NCI-H774 (cell line): Measurements from ENCODE around the gene SERPINA3.
"Not testable (repeated sequence)": the region's sequence is repeated elsewhere in the genome, so short reads cannot be mapped to it uniquely, and the experiment has no call there.

ENCODE experiments used
- DNase-seq: peaks from one replicate; lab custom pipeline; 2025; lab: John Stamatoyannopoulos, UW

SERPINA3 gene

GRCh38 chr14:94584591-94585280, 27.5 kb upstream of the SERPINA3 start:
- DNase-seq, result no peak

DNA sequence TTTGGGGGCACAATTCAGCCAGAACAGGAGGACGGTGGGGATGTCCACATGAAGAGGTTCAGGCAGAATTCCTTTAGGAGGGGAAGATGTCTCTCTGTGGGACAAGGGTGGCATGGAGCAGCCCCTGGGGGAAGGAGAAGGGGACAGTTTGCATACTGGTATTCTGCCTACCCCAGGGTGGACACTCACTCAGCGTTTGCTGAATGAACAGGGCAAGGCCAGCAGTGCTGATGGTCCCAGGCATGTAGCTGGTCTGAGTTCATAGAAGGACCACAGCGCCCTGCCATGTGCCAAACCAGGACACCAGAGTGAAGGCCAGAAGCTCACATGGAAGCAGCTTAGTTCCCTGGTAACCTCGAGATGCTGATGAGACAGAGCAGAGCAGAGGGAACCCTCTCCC, 25.6 kb upstream of the SERPINA3 start:
- DNase-seq, result no peak

DNA sequence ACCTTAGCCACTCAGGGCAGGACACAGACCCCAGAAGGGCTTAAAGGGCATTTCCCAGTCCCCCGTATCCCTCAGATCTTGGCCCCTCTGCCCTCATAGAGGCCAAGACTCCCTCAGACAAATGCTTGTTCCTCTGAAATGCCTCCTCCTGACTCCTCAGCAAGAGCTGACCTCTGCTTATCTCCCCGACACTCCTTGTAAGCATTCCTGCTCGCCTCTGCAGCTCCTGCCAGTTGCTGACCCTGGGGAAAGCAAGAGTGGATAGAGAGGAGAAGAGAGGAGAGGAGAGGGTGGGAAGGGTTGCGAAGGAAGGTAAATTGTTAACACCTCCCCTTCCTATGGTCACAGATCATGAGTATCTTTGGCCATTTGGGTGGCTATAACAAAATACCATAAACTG, 23.9 kb upstream of the SERPINA3 start:
- DNase-seq, result no peak

GRCh38 chr14:94591073-94591472, 21.1 kb upstream of the SERPINA3 start:
- DNase-seq, result no peak

DNA sequence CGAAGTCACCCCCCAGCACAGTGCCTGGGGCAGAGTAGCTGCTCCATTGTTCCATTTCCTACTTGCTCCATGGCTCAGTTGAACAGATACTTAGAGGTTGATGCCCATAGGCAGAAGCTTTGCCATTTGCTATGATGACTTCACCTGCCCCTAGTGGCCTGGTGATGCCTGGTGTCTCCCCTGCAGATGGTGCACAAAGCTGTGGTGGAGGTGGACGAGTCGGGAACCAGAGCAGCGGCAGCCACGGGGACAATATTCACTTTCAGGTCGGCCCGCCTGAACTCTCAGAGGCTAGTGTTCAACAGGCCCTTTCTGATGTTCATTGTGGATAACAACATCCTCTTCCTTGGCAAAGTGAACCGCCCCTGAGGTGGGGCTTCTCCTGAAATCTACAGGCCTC, 20.3 kb upstream of the SERPINA3 start:
- no peak for DNase-seq

DNA sequence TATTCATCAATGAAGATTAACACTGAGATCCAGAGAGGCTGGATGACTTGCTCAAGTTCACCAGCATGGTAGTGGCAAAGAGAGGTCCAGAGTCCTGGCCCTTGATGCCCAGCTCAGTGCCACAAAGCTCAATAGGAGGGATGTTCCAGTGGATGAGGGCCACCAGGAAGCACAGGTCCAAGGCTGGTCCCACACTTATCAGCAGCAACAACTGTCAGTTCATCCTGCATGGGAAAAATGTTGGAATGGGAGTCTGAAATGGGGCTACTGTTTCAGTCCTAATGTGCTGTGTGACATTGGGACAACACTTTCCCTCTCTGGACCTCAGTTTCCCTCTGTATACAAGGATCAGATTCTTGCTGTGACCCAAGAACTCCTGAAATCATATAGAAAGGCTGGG, 19.7 kb upstream of the SERPINA3 start:
- no peak for DNase-seq

GRCh38 chr14:94593376-94593748, 18.8 kb upstream of the SERPINA3 start:
- DNase-seq, result no peak

DNA sequence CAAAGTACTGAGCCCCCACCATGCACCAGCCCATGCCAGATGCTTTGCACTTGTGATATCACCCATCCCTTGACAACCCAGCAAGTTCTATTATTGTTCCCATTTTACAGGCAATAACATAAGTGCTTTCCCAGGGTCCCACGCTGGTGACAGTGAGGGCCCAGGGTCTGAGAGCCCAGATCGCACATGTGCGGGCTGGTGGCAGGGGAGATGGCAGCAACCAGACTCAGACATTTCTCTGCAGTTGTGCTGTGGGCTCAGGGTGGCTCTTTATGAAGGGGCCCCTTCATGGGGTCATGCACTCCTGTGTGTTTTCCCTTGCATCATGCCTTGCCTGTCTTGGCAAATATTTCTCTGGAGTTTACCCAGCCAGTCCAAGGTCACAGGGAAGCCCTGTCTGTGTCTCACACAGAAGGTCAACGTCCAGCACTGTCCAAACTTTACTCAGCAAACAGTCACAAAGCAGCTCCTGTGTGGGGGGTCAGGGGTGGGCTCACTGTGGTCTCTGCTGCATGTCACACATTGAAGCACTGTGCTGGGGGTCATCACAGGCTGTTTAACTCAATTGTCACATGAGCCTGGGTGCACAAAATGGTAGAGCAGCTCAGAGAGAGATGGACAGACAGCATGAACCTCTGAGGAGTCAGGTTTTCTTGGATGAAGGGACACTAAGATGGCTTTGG, 18.3 kb upstream of the SERPINA3 start:
- DNase-seq, result no peak

DNA sequence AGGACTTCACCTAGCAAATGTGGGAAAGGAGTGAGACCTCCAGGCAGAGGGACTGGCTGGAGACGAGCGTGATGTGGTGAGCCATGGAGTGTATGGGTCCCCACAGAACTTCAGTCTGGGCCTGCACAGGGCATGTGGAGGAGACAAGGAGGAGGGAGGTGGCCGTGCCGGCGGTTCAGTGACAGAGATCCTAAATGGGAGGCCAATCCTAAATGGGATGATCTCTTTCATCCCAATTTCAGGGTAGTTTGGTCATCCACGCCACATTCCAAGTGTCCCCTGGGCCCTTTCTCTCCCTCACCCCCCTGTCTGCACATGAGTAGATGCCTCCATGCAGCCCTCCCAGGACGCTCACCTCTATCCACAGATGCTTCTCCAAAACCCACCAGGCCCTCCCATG, 17.8 kb upstream of the SERPINA3 start:
- DNase-seq, result no peak

GRCh38 chr14:94595912-94596311, 16.3 kb upstream of the SERPINA3 start:
- no peak for DNase-seq

- no peak for DNase-seq
Measured at GRCh38 chr14:94596361-94596760, 15.8 kb upstream of the SERPINA3 start.

GRCh38 chr14:94597788-94598187, 14.4 kb upstream of the SERPINA3 start:
- no peak for DNase-seq

DNA sequence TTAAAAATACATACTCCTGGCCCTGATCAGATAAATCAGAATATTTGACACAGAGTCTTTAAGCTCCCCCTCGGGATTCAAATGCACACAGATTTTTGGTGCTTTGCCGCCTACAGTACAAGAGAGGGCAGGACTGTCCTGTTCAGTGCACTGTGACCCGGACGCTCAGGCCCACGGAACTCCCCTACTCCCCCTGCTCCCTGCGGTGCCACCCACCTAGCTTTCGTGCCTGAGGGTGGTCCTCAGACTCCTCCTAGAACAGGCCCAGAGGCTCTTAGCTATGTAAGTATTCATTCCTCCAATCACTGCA, 13.7 kb upstream of the SERPINA3 start:
- no peak for DNase-seq

GRCh38 chr14:94598816-94599655, 13.2 kb upstream of the SERPINA3 start:
- DNase-seq, result no peak

GRCh38 chr14:94599656-94600004, 12.6 kb upstream of the SERPINA3 start:
- DNase-seq, result no peak

- DNase-seq, result no peak
Measured at GRCh38 chr14:94600148-94600545, 12.0 kb upstream of the SERPINA3 start.

DNA sequence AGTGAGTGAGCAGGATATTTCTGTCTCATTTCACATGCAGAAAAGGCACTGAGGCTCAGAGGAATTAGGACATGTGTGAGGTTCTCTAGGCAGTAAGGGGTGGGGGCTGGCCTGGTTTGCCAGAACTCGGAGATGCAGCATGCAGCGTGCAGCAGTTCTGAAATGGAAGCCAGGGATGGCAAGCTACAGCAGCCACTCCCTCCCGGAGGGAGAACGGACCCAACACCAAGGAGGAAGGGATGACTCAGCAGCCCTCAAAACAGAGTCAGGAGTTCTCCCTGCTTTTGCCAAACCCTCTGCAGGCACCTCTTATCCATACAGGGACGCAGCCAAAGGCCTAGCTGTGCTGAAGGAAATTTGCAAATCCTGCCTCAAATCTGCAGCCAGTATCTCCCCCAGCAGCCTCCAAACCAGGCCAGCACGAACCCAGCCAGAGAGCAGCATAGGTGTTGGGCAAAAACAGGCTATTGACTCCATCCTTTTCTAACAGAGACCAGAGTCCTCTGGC, 10.3 kb upstream of the SERPINA3 start:
- DNase-seq, result no peak

GRCh38 chr14:94602722-94603121, 9.5 kb upstream of the SERPINA3 start:
- DNase-seq, result no peak

DNA sequence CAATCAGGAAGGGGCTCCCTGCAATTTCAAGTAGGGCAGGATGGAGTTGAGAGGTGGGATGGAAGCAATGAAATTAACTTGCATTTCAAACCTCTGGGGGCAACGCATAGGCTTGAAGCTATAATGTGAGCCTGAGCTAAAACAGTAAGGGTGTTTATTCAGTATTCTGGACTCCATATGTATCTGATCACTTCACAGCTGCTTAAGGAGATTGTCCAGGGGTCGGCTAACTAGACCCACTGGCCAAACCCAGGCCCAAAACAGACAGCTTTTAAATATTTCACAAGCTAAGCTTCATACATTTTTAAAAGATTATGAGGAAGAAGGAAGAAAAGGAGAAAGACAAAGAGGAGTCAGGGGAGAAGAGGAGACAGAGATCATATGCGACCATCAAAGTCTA, 6.8 kb upstream of the SERPINA3 start:
- no peak for DNase-seq

DNA sequence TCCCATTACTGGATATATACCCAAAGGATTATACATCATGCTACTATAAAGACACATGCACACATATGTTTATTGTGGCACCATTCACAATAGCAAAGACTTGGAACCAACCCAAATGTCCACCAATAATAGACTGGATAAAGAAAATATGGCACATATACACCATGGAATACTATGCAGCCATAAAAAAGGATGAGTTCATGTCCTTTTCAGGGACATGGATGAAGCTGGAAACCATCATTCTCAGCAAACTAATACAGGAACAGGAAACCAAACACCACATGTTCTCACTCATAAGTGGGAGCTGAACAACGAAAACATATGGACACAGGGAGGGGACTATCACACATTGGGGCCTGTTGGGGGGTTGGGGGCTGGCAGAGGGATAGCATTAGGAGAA, 3.2 kb upstream of the SERPINA3 start:
- DNase-seq, result not testable (repeated sequence)

DNA sequence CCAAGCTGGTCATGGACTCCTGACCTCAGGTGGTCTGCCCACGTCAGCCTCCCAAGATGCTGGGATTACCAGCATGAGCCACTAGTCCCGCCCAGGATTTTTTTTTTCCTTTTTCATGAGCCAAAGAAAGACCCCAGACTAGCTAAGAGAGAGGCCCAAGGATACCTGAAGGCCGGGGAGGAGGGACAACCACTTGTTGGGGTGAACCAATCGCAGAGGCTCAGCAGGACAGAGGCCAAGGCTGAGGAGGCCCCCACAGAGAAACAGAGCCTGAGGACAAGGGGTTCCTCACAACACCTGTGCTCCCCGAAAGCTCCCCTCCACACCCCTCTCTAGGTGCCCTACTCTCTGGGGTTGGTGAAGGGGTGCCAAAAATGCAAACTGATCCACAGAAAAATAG, 1.0 kb upstream of the SERPINA3 start:
- no peak for DNase-seq

DNA sequence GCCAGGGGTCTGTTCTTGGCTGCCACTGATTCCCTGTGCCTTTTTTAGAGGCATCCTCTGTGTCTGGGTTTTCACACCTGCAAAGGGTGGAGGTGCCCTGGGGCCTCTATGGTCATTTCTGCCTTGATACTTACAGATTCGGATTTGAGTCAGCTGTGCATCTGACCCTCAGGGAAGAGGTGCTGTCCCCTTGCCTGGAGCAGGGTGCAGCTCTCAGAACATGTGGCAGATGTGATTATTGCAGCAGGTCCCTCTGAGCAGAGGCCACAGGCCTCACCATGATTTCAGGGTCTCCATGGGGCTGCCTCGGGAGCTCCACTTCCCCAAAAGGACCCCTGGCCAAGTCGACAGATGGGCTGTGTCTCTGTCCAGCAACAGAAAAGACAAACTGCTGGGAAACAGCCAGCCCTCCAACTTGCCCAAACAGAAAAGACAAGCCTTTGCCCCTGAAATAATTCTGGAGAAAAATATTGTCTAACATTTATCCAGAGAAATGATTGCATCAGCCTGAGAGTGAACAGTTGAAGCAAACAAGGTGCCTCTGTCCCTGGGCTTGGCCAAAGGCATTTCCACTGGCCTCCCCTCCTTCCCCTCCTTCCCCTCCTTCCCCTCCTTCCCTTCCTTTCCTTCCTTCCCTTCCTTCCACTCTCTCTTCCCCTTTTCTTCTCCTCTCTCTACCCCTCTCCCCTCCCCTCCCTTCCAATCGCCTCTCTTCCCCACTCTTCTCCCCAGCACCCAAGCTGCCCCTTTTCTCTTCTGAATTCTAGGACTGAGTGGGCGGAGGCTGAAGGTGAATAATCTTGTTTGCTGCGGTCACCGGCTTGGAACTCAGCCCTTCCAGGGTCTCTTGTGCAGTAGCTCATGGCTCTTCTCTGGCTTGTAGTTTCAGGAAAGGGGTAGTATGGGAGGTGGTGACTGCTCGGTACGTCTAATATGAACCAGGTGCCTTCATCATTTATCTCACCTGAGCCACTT, 676 bp downstream of the SERPINA3 start:
- no peak for DNase-seq
